GM23338 (cell line): ENCODE results near the gene BICC1. TPM values are rescaled to one million over a fixed set of nuclear protein-coding genes. Genes with fewer than 3 reads are reported as not detected.

Experiments used
- ATAC-seq: fragments of 200-7000 bp; cut with Tn5 transposase; 3 replicates; pipeline ENCODE4 v1.9.1; 2020
- DNase-seq: peaks from one replicate; pipeline ENCODE4 v3.0.0-alpha.2; 2015; ENCODE audit warnings: low spot score
- H2AFZ ChIP-seq: fragments of 200-600 bp; sonication (generic); 2 replicates; pipeline ENCODE4 v1.8.0; 2016; ENCODE audit warnings: antibody characterized with exemption, mild to moderate bottlenecking, moderate library complexity
- H3F3A ChIP-seq: fragments of 200-600 bp; sonication (generic); replicated peaks from 2 replicates; pipeline ENCODE4 v1.8.0; 2017; ENCODE audit warnings: antibody characterized with exemption, mixed run types, low read depth
- H3K27ac ChIP-seq: fragments of 200-600 bp; sonication (generic); 2 replicates; pipeline ENCODE4 v1.6.1; 2016; ENCODE audit warnings: low read depth
- H3K27me3 ChIP-seq: fragments of 200-600 bp; sonication (generic); 2 replicates; pipeline ENCODE4 v1.8.0; 2016; ENCODE audit warnings: mild to moderate bottlenecking, mixed run types, moderate library complexity; ENCODE audit not compliant: insufficient read depth
- H3K36me3 ChIP-seq: fragments of 200-600 bp; sonication (generic); 2 replicates; pipeline ENCODE4 v1.8.0; 2016; ENCODE audit warnings: mild to moderate bottlenecking; ENCODE audit not compliant: insufficient read depth
- H3K4me1 ChIP-seq: fragments of 200-600 bp; sonication (generic); 2 replicates; pipeline ENCODE4 v1.8.0; 2016; ENCODE audit warnings: mild to moderate bottlenecking, moderate library complexity; ENCODE audit not compliant: insufficient read depth
- H3K4me2 ChIP-seq: fragments of 200-600 bp; sonication (generic); 2 replicates; pipeline ENCODE4 v1.7.1; 2017; ENCODE audit warnings: mixed run types
- H3K4me3 ChIP-seq: fragments of 200-600 bp; sonication (generic); 2 replicates; pipeline ENCODE4 v1.6.1; 2016; ENCODE audit warnings: mixed run types
- H3K79me2 ChIP-seq: fragments of 200-600 bp; sonication (generic); replicated peaks from 2 replicates; pipeline ENCODE4 v1.8.0; 2017; ENCODE audit warnings: mild to moderate bottlenecking; ENCODE audit not compliant: insufficient read depth
- H3K9me2 ChIP-seq: fragments of 200-600 bp; sonication (generic); 2 replicates; pipeline ENCODE4 v1.8.0; 2017; ENCODE audit not compliant: insufficient read depth
- H4K20me1 ChIP-seq: fragments of 200-600 bp; sonication (generic); replicated peaks from 2 replicates; pipeline ENCODE4 v1.8.0; 2017; ENCODE audit warnings: mild to moderate bottlenecking; ENCODE audit not compliant: insufficient read depth
- H3K27ac Mint-ChIP-seq: 2 replicates; pipeline ENCODE4 v1.8.0; 2020; ENCODE audit warnings: inconsistent platforms, mild to moderate bottlenecking, moderate library complexity, mixed read lengths
- H3K27me3 Mint-ChIP-seq: 3 replicates; pipeline ENCODE4 v1.8.0; 2022; ENCODE audit warnings: low read depth, mild to moderate bottlenecking, moderate library complexity, mixed read lengths, inconsistent platforms; ENCODE audit not compliant: insufficient read depth, poor library complexity
- H3K36me3 Mint-ChIP-seq: 3 replicates; pipeline ENCODE4 v1.8.0; 2021; ENCODE audit warnings: low read depth, mild to moderate bottlenecking, inconsistent platforms, moderate library complexity, mixed read lengths
- H3K4me1 Mint-ChIP-seq: 3 replicates; pipeline ENCODE4 v1.8.0; 2020; ENCODE audit warnings: mild to moderate bottlenecking, inconsistent platforms, mixed read lengths
- H3K4me3 Mint-ChIP-seq: 3 replicates; pipeline ENCODE4 v1.8.0; 2021; ENCODE audit warnings: moderate library complexity, mild to moderate bottlenecking, inconsistent platforms, mixed read lengths
- H3K9me3 Mint-ChIP-seq: 3 replicates; pipeline ENCODE4 v1.8.0; 2020; ENCODE audit warnings: moderate library complexity, mild to moderate bottlenecking, inconsistent platforms, mixed read lengths
- CREB1 ChIP-seq: fragments of 250-450 bp; sonication (Bioruptor Pico); IDR thresholded peaks from 2 replicates; pipeline ENCODE4 v1.5.0; 2020; ENCODE audit warnings: low read depth, mild to moderate bottlenecking, moderate library complexity
- ETS1 ChIP-seq: IDR thresholded peaks from 2 replicates; pipeline ENCODE4 v1.6.1; 2016; ENCODE audit warnings: antibody characterized with exemption
- EZH2 ChIP-seq: fragments of 200-600 bp; sonication (generic); IDR thresholded peaks from one replicate; pipeline ENCODE4 v1.8.0; 2017; ENCODE audit warnings: antibody characterized with exemption, mild to moderate bottlenecking, low read depth; ENCODE audit not compliant: unreplicated experiment
- EZH2phosphoT487 ChIP-seq: fragments of 200-600 bp; sonication (generic); IDR thresholded peaks from one replicate; pipeline ENCODE4 v1.8.1; 2018; ENCODE audit warnings: antibody characterized with exemption; ENCODE audit not compliant: unreplicated experiment
- JUNB ChIP-seq: IDR thresholded peaks from one replicate; pipeline ENCODE4 v1.6.1; 2016; ENCODE audit warnings: antibody characterized with exemption; ENCODE audit not compliant: unreplicated experiment
- POLR2AphosphoS5 ChIP-seq: IDR thresholded peaks from 2 replicates; pipeline ENCODE4 v1.6.1; 2016; ENCODE audit warnings: antibody characterized with exemption, low read depth
- ZNF331 ChIP-seq: fragments of 250-450 bp; sonication (Bioruptor Pico); IDR thresholded peaks from 2 replicates; pipeline ENCODE4 v1.5.0; 2020; ENCODE audit warnings: low read depth, mild to moderate bottlenecking, moderate library complexity
- ZNF462 ChIP-seq: fragments of 250-450 bp; sonication (Bioruptor Pico); IDR thresholded peaks from 2 replicates; pipeline ENCODE4 v1.5.0; 2020; ENCODE audit warnings: mild to moderate bottlenecking, moderate library complexity
- polyA plus RNA-seq: library from polyadenylated mRNA; unstranded; fragments of >200 nt; fragmentation: Nextera tagmentation; extraction: Ambion mirVana; gene quantifications from 2 replicates; pipeline ENCODE4 v1.2.1, GENCODE V29; 2016
- total RNA-seq: library from RNA; depleted of rRNA; stranded (reverse); fragments of >200 nt; shearing (Covaris generic); gene quantifications from 2 replicates; pipeline ENCODE4 v1.2.3, GENCODE V29; 2014
- TF ChIP-seq, protein P1 (sequence below), 2 experiments: fragments of 200-600 bp in 1 of 2; sonication (generic) in 1 of 2; conservative IDR thresholded peaks; 2 replicates each; pipeline versions ENCODE4 v1.5.1 to v1.6.1; 2016 to 2017; ENCODE audit warnings: antibody characterized with exemption in 2 of 2, low read depth in 2 of 2, mild to moderate bottlenecking in 2 of 2, moderate library complexity in 1 of 2
- TF ChIP-seq, protein P2 (sequence below): IDR thresholded peaks from one replicate; pipeline ENCODE4 v1.6.1; 2018; ENCODE audit warnings: antibody characterized with exemption; ENCODE audit not compliant: unreplicated experiment

BICC1 gene
- total and polyA plus RNA-seq, 2 experiments from 2014 or later: 1.3 to 2.2 TPM

DNA sequence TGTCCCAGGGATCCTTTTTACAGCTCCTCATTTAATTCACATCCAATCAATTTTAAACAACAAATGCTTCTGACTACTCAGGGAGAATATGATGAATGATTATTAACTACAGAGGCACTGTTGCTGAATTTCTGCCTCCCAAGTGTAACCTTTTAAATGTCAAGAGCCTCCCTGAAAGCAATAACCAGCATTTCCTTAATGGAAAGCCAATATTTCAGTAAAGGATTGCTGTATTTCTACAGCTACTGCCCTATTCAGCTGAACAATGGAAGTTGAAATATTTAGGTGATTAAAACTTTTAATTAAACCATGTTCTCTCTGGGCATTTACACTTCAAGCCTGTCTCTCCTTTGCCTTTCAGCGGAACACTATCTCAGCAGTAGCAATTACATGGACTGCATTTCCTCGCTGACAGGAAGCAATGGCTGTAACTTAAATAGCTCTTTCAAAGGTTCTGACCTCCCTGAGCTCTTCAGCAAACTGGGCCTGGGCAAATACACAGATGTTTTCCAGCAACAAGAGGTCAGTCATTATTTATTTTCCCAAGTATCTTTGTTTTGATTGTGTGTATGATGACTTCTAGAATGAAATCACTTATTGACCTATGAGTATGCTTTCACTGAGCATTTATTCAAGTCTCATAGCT, 304.7 kb downstream of the BICC1 start (continued):
- TF ChIP-seq ZNF462 (no peak), EZH2 (no peak), CREB1 (CRISPR knock-in tag) (no peak), ZNF331 (CRISPR knock-in tag) (no peak), POLR2AphosphoS5 (no peak)

- Histone ChIP-seq H3K79me2 (no peaks in the 10 kb centered on the region), H3K27ac (no peak overlapping the region), H3K27me3 (no peaks in the 10 kb centered on the region), H3K36me3 (no peaks in the 10 kb centered on the region), H3F3A (no peaks in the 10 kb centered on the region), H3K4me2 (no peak overlapping the region), H2AFZ (no peak overlapping the region), H4K20me1 (no peaks in the 10 kb centered on the region), H3K4me1 (no peaks in the 10 kb centered on the region), H3K4me3 (no peak overlapping the region), H3K9me2 (no peaks in the 10 kb centered on the region)
- H3K36me3 Mint-ChIP-seq: no peaks in the 10 kb centered on the region
- H3K4me3 Mint-ChIP-seq: no peak overlapping the region
- no peak for DNase-seq
- H3K27ac Mint-ChIP-seq: no peak overlapping the region
- H3K27me3 Mint-ChIP-seq: no peaks in the 10 kb centered on the region
- ATAC-seq: no peak
- H3K9me3 Mint-ChIP-seq: no peaks in the 10 kb centered on the region
- H3K4me1 Mint-ChIP-seq: peaks cover 7% of the 10 kb centered on the region; the same call in 2 of the 3 replicates
- TF ChIP-seq, protein P1, sequence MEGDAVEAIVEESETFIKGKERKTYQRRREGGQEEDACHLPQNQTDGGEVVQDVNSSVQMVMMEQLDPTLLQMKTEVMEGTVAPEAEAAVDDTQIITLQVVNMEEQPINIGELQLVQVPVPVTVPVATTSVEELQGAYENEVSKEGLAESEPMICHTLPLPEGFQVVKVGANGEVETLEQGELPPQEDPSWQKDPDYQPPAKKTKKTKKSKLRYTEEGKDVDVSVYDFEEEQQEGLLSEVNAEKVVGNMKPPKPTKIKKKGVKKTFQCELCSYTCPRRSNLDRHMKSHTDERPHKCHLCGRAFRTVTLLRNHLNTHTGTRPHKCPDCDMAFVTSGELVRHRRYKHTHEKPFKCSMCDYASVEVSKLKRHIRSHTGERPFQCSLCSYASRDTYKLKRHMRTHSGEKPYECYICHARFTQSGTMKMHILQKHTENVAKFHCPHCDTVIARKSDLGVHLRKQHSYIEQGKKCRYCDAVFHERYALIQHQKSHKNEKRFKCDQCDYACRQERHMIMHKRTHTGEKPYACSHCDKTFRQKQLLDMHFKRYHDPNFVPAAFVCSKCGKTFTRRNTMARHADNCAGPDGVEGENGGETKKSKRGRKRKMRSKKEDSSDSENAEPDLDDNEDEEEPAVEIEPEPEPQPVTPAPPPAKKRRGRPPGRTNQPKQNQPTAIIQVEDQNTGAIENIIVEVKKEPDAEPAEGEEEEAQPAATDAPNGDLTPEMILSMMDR (conservative IDR thresholded peaks at IDR 0.05; ENCODE audit: low read depth in 2 of 2): no peak
- TF ChIP-seq POLR2AphosphoS5: no peak
- TF ChIP-seq ZNF331 (CRISPR knock-in tag): no peak
- no peak for TF ChIP-seq ETS1
- no peak for TF ChIP-seq EZH2phosphoT487
- TF ChIP-seq JUNB: no peak
- TF ChIP-seq, protein P2, sequence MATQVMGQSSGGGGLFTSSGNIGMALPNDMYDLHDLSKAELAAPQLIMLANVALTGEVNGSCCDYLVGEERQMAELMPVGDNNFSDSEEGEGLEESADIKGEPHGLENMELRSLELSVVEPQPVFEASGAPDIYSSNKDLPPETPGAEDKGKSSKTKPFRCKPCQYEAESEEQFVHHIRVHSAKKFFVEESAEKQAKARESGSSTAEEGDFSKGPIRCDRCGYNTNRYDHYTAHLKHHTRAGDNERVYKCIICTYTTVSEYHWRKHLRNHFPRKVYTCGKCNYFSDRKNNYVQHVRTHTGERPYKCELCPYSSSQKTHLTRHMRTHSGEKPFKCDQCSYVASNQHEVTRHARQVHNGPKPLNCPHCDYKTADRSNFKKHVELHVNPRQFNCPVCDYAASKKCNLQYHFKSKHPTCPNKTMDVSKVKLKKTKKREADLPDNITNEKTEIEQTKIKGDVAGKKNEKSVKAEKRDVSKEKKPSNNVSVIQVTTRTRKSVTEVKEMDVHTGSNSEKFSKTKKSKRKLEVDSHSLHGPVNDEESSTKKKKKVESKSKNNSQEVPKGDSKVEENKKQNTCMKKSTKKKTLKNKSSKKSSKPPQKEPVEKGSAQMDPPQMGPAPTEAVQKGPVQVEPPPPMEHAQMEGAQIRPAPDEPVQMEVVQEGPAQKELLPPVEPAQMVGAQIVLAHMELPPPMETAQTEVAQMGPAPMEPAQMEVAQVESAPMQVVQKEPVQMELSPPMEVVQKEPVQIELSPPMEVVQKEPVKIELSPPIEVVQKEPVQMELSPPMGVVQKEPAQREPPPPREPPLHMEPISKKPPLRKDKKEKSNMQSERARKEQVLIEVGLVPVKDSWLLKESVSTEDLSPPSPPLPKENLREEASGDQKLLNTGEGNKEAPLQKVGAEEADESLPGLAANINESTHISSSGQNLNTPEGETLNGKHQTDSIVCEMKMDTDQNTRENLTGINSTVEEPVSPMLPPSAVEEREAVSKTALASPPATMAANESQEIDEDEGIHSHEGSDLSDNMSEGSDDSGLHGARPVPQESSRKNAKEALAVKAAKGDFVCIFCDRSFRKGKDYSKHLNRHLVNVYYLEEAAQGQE: no peak
These were observed 306.2 kb downstream of the BICC1 start for GRCh38 chr10:58818900-58819299.
